Activated naive CD4-positive, alpha-beta T cell treated with anti-CD3 and anti-CD28 coated beads, Interleukin-2, amount 50 U/mL, for 72 hours (primary cell): ENCODE data around the gene SLC7A1. TPM values are rescaled to one million over a fixed set of nuclear protein-coding genes. Genes with fewer than 3 reads are reported as not detected.
"Not testable (repeated sequence)": the region's sequence is repeated elsewhere in the genome, so short reads cannot be mapped to it uniquely, and the experiment has no call there.

Experiments used
- ATAC-seq, 2 donors: fragments of 150-1000 bp; cut with Tn5 transposase; 2 replicates each; pipeline ENCODE4 v1.10.0; 2021; ENCODE audit warnings: mild to moderate bottlenecking in 2 of 2, moderate library complexity in 2 of 2
- DNase-seq, 2 donors: peaks; one replicate each; pipeline ENCODE4 v3.0.0; 2021 to 2022; ENCODE audit warnings: low spot score in 2 of 2
- H3K27ac Mint-ChIP-seq, 2 donors: one replicate each; pipeline ENCODE4 v1.8.0; 2022; ENCODE audit warnings: mild to moderate bottlenecking in 2 of 2, mixed read lengths in 2 of 2
- H3K36me3 Mint-ChIP-seq, 2 donors: one replicate each; pipeline ENCODE4 v1.8.0; 2022; ENCODE audit warnings: mixed read lengths in 2 of 2
- H3K9me3 Mint-ChIP-seq, 2 donors: one replicate each; pipeline ENCODE4 v1.8.0; 2022; ENCODE audit warnings: mixed read lengths in 2 of 2
- total RNA-seq, 2 donors: library from RNA; stranded (reverse); gene quantifications; one replicate each; pipeline ENCODE4 v1.2.3, GENCODE V29; 2022

Gene SLC7A1
- 10 to 100 TPM; 63.8 to 92.7 TPM for total RNA-seq

DNA sequence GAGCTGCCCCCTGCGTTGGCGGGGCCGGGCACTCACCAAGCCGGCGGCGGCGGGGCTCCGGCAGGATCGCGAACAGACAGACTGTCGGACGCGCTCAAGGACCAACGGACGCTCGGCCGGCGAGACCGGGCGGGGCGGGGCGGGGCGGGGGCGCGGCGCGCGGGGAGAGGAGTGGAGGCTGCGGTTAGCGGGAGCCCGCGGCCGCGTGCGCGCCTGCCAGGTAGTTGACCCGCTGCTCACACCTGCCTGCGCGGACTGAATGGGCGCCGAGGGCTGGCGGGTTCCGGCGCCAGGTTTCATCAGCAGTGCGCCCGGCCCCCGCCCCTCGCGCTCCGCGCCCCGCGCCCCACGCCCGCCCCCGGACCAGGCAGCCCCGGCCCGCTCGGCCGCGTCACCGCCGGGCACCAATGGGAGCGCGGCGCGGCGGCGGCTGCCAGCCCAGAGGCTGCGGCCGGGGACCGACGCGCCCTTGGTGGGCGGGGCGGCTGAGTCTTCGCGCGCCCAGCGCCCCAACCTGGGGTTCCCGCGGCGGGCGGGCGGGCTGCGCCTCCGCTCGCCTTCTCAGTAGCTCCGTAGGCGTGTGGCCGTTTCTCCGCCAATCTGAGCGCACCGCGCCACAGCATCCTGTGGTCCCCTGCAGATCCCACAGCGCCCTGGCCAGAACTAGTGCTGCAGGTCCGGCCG lies at the start of gene SLC7A1:
Gene SLC7A1, minus strand, starts transcription at position 309 of the 684 bp plus-strand sequence. CDS start 59,500 bp downstream, outside the sequence.
- DNase-seq (peak; percentile 90 to 92), ATAC-seq (peak; percentile 87 to 92)
- Mint-ChIP-seq H3K36me3 (peaks cover 23 to 32% of the 10 kb centered on the region in 2 donors), H3K27ac (peak within 1 kb of the TSS; percentile 93 to 97), H3K9me3 (no peaks in the 10 kb centered on the region)

DNA sequence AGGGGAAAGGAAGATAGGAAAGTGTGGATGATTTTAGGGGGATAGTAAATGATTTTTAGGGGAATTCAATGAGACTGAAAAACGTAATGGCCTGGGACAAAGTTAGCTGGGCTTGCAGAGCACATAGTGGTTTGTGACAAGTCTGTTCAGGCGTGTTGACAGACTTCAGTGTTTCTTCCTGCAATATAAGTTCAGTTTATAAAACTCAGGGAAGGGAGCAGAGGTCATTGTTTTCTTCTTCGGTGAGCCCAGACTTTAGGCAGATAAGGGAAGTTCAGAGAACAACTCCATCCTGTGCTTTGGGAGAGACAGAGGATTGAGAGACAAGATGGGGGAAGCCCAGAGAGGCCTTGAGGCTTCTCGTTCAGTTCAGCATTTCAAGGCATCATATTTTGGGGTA lies 45.2 kb upstream of the SLC7A1 start:
- Mint-ChIP-seq H3K9me3 (no peaks in the 10 kb centered on the region), H3K36me3 (no peaks in the 10 kb centered on the region), H3K27ac (no peak overlapping the region)
- ATAC-seq (no peak), DNase-seq (no peak)

DNA sequence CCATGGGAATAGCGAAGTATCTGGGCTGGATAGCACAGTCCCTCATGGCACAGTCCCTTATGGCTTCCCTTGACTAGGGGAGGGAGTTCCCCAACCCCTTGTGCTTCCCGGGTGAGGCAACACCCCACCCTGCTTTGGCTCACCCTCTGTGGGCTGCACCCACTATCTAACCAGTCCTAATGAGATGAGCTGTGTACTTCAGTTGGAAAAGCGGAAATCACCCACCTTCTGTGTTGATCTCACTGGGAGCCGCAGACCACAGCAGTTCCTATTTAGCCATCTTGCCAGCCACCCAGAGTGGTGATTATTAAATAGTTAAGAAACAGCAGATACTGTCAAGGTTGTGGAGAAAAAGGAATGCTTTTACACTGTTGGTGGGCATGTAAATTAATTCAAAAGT lies 41.3 kb upstream of the SLC7A1 start:
- H3K27ac Mint-ChIP-seq, H3K36me3 Mint-ChIP-seq, H3K9me3 Mint-ChIP-seq, ATAC-seq, DNase-seq: not testable (repeated sequence)

DNA sequence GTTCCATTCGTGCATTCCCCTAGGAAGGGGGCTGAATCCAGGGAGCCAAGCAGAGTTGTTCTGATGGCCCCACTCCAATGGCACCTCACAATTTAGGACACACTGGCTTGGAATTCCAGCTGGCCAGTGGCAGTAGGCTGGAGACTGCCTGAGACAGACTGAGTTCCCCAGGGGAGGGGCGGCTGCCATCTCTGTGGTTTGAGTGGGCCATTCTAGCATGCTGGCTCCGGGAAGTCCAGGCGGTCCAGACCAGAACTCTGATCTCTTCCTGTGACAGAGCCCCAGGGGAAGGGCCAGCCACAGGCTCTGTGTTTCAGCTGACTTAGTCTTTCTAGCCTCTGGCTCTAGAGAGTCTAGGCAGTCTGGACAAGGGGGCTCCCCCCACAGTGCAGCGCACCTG lies 29.5 kb upstream of the SLC7A1 start:
- DNase-seq (no peak), ATAC-seq (no peak)
- H3K36me3 Mint-ChIP-seq = no peaks in the 10 kb centered on the region

DNA sequence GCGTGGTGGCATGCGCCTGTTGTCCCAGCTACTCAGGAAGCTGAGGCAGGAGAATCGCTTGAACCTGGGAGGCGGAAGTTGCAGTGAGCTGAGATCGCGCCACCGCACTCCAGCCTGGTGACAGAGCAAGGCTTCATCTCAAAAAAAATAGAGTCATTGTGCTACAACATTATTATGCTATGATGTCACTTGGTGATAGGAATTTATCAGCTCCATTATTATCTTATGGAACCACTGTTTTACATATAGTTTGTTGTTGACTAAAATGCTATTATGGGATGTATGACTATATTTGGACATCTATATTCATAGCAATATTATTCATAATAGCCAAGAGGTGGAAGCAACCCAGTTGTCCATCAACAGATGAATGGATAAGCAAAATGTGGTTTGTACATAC lies 26.4 kb upstream of the SLC7A1 start:
- Mint-ChIP-seq H3K27ac (no peak overlapping the region), H3K9me3 (peaks cover 0 to 4% of the 10 kb centered on the region in 2 donors)

More for the DNA sequence above, 29.5 kb upstream of the SLC7A1 start:
- no peak overlapping the region for H3K27ac Mint-ChIP-seq
- peaks cover 0 to 4% of the 10 kb centered on the region in 2 donors for H3K9me3 Mint-ChIP-seq

DNA sequence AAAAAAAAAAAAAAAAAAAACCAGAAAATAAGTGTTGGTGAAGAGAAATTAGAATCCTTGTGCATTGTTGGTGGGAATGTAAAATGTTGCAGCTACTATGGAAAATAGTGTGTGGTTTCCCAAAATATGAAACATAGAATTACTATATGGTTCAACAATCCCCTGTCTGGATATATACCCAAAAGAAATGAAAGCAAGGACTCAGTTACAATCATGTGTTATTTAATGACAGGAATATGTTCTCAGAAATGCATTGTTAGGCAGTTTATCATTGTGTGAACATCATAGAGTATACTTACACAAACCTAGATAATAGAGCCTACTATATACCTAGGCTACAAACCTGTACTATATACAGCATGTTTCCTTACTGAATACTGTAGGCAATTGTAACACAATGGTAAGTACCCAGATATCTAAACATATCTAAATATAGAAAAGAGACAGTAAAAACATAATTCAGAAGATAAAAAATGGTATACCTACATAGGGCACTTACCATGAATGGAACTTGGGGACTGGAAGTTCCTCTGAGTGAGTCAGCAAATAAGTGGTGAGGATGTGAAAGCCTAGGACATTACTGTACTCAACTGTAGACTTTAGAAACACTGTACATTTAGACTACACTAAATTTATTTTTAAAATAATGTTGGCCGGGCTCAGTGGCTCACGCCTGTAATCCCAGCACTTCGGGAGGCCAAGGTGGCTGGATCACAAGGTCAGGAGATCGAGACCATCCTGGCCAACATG lies 25.7 kb upstream of the SLC7A1 start:
- H3K36me3 Mint-ChIP-seq = peaks cover 0 to 3% of the 10 kb centered on the region in 2 donors
- peaks cover 6 to 10% of the 10 kb centered on the region in 2 donors for H3K9me3 Mint-ChIP-seq
- H3K27ac Mint-ChIP-seq = no peak overlapping the region
- DNase-seq (no peak), ATAC-seq (no peak)

More for the DNA sequence above, 26.4 kb upstream of the SLC7A1 start:
- H3K36me3 Mint-ChIP-seq = no peaks in the 10 kb centered on the region
- ATAC-seq (no peak), DNase-seq (no peak)

DNA sequence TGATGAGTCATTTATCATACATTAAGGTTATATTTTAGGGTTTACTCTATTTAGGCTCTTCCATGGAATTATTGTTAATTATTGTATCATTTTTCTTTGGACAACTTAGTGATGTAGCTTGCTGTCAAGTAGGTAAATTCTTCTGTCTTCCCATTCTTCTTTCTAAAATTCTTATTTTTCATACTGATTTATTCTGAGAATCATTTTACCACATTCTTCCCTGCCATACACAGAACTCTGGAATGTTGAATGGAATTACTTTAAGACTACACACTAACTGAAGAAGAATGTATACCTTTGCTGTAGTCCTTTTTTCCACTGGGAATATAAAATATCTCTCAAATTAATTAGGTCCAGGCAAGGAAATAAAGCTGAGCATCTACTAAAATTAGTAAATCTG lies 24.5 kb upstream of the SLC7A1 start:
- peaks cover 6 to 12% of the 10 kb centered on the region in 2 donors for H3K9me3 Mint-ChIP-seq
- no peak for ATAC-seq
- no peak overlapping the region for H3K27ac Mint-ChIP-seq
- DNase-seq = no peak
- peaks cover 0 to 5% of the 10 kb centered on the region in 2 donors for H3K36me3 Mint-ChIP-seq

DNA sequence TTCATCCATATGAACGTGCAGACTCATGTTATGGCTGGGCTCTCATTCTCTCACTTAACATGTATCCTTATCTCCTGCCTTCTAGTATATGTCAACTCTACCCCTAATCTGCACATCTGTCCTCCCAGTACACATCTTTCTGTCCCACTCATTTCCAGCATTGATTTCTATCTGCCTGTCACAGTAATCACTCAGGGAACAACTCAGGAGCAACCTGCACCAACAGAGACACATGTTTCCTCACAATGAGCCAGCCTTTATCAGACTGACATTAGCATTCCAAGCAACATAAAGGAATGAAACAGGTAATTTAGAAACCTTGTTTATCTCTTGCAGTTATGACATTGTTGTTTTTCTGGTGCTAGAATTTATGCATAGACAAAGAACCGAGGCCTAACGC lies 17.6 kb upstream of the SLC7A1 start:
- Mint-ChIP-seq H3K27ac (no peak overlapping the region), H3K36me3 (peaks cover 0 to 5% of the 10 kb centered on the region in 2 donors), H3K9me3 (peaks cover 6 to 8% of the 10 kb centered on the region in 2 donors)
- DNase-seq (no peak), ATAC-seq (no peak)

DNA sequence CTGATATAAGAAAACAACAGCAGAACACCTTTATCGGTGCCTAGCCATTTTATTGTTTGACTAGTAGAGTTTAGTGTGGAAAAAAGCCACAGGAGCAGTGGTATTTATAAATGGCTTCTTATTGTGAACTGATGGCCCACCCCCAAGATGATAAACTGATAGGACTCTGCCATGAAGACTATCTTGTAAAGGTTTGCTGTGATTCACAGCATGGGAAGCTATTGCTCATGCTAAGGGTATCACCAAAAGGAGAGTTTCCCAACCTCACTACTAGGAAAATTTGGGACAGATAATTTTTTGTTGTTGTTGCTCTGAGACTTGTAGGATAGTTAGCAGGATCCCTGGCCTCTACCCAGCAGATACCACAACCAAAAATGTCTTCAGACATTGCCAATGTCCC lies 12.0 kb upstream of the SLC7A1 start:
- Mint-ChIP-seq H3K27ac (no peak overlapping the region), H3K36me3 (no peaks in the 10 kb centered on the region)
- DNase-seq = no peak

DNA sequence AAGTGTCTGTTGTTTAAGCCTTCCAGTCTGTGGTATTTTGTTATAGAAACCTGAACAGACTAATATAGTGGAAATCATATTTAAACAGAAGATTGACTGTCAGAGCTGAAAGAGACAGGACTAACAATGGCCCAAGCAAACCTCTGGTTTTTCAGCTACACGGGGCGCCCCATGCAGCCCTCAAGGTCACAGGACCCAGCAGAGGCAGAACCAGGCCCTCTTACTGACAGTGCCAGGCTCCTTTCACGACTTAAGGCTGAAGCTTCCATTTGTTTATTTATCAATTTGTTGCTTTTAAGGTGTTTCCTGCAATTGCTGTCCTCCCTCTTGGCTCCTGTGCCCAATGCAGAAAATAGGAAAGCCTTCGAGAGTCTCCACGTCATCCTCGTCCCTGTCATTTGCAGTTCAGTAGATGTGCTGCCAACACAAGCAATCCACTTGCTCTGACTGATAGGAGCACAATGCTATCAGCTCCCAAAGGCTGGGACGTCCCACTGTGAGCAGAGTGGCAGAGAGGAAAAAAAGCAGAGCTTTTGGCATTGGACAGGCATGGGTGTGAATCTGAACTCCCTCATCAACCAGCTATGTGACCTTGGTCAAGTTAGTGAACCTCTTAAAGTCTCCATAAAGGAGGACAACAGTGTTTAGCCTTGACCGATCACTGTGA lies 10.5 kb upstream of the SLC7A1 start:
- no peak overlapping the region for H3K27ac Mint-ChIP-seq
- no peaks in the 10 kb centered on the region for H3K9me3 Mint-ChIP-seq
- no peaks in the 10 kb centered on the region for H3K36me3 Mint-ChIP-seq
- DNase-seq = no peak
- ATAC-seq = no peak

More for the DNA sequence above, 12.0 kb upstream of the SLC7A1 start:
- no peaks in the 10 kb centered on the region for H3K9me3 Mint-ChIP-seq
- ATAC-seq = no peak

DNA sequence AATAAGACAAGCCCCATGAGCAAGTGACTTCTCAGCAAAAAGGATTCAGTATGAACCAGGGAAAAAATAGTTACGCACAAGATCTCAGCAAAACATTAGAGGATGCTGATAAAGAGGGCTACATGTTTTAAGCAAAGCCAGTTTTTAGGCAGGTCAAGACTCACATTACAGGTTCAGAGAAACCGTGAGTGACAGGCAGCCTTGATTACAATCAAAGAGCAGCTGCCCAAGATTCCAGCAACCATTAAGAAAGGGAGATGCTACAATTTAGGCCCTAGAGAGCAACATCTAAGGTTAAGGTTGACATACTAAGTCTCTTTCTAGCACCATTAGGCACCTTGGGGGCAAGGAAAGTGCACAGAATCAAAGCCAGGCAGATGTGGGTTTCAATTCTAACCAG lies 2.8 kb upstream of the SLC7A1 start:
- Mint-ChIP-seq H3K9me3 (no peaks in the 10 kb centered on the region), H3K36me3 (peaks cover 12% of the 10 kb centered on the region in 2 donors), H3K27ac (no peak overlapping the region)
- no peak for ATAC-seq
- DNase-seq = no peak

DNA sequence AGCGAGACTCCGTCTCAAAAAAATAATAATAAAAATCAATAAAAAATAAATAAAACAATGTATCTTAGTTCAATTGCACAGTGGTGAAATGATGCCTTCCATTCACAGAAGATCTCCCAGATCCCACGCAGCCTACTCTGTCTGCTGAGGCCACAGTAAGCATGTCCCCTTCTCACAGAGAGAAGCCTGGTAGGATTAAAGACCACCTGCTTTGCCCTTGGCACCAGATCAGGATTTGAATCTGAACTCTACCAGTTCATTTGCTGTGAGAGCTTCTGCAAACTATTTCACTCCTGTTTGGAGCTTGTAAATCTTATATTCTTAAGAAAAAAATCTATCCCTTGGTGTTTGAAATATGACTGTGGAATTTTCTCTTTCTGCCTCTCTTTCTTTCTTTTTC lies 2.2 kb upstream of the SLC7A1 start:
- no peak overlapping the region for H3K27ac Mint-ChIP-seq
- H3K36me3 Mint-ChIP-seq = peaks cover 16 to 17% of the 10 kb centered on the region in 2 donors
- no peak for ATAC-seq
- H3K9me3 Mint-ChIP-seq = no peaks in the 10 kb centered on the region
- DNase-seq = no peak

DNA sequence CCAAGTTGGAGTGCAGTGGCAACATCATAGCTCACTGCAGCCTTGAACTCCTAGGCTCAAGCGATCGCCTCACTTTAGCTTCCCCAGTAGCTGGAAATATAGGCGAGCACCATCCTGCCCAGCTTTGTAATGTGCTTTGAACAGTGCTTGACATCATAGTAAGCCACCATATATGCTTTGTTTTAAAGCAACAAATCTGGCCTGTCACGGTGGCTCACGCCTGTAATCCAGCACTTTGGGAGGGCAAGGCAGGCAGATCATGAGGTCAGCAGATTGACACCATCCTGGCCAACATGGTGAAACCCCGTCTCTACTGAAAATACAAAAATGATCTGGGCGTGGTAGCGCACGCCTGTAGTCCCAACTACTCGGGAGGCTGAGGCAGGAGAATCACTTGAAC lies 1.8 kb upstream of the SLC7A1 start:
- H3K36me3 Mint-ChIP-seq = peaks cover 16 to 21% of the 10 kb centered on the region in 2 donors
- H3K9me3 Mint-ChIP-seq = no peaks in the 10 kb centered on the region
- no peak for ATAC-seq
- H3K27ac Mint-ChIP-seq = peak overlapping the region in 1 of 2 donors; percentile 83
- DNase-seq = no peak

DNA sequence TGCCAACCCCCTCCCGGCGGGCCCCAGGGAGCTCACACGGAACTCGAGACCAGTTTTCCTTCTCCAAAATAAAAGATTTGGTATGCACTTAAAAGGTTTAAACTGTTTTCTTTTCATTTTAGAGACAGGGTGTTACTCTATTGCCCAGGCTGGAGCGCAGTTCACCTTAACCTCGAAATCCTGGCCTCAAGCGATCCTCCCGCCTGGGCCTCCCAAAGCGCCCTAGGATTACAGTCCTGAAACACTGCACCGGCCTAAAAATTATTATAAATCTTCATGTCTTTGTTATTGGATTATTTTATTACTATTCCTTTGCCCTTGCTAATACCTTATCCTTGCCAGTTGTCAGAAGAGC lies 553 bp upstream of the SLC7A1 start:
- Mint-ChIP-seq H3K9me3 (no peaks in the 10 kb centered on the region), H3K27ac (peak overlapping the region; percentile 82 to 83), H3K36me3 (peaks cover 23 to 32% of the 10 kb centered on the region in 2 donors)
- ATAC-seq (no peak), DNase-seq (no peak)

DNA sequence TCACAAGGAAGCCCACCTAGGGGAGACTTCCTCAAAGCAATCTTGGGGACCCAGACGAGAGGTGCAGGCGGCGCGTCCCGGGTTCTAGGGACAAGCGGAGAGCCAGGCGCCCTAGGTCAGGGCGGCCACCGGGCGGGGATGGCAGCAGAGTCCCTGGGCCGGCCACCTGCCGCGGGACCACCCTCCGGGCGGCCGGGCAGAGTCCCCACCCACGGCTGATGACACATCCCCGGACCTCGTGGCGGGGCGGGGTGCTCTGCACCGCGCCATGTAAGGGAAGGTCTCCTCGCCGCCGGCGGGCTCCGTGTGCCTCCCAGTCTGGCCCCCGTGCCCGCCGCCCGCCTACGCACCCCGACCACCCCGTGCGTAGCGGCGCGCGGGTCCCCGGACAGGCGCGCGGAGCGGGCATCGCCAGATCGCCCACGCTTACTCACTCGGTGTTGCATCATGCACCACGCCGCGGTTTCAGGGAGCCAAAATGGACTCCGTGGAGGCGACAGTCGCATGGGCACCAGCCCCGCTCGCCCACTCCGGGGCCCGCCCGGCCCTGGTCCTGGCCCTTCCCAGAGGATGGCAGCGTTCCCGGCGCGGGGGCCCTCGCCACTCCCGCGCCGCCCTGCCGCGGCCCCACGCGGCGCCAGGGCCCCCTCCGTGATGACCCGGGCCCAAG lies 643 bp downstream of the SLC7A1 start:
- peak; percentile 56 for ATAC-seq
- H3K9me3 Mint-ChIP-seq = no peaks in the 10 kb centered on the region

DNA sequence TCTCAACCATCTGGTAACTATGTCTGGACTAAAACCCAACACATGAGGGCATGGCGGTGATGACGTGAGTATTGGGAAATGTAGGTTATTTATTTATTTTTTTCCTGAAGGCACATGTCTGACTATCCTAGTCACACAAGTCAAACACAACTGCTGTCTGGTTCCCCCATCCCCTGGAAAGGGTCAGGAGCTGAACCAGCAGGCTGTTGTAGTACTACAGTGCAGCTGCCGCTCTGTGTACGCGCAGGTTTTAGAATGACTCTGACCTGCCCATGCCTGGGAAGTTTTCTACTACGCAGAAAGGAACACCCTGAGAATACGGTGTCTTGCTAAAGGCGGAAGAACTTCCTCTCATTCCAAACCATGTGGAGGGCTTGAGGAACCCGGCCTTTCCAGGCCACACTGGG lies 1.2 kb downstream of the SLC7A1 start:
- DNase-seq (peak; percentile 55 to 63), ATAC-seq (peak; percentile 27 to 50)
- Mint-ChIP-seq H3K36me3 (peaks cover 23 to 44% of the 10 kb centered on the region in 2 donors), H3K9me3 (no peaks in the 10 kb centered on the region), H3K27ac (peak overlapping the region; percentile 93 to 97)

More for the DNA sequence above, 643 bp downstream of the SLC7A1 start:
- Mint-ChIP-seq H3K36me3 (peaks cover 23 to 39% of the 10 kb centered on the region in 2 donors), H3K27ac (peak overlapping the region; percentile 93 to 97)
- peak; percentile 70 to 82 for DNase-seq
